Retinal pigment epithelial cell (primary cell): ENCODE results near the gene VWDE.

Source experiments
- DNase-seq: peaks from one replicate; pipeline ENCODE4 v3.0.0-alpha.2; 2010; ENCODE audit warnings: low read depth
- H3K4me3 ChIP-seq: 2 replicates; pipeline ENCODE4 v1.5.1; 2011; ENCODE audit warnings: mild to moderate bottlenecking, low read length, control low read depth, moderate library complexity
- TF ChIP-seq, protein P1 (sequence below): conservative IDR thresholded peaks from 2 replicates; pipeline ENCODE4 v1.5.1; 2011; ENCODE audit warnings: low read depth, low read length, control low read depth, inconsistent platforms

The VWDE gene

GRCh38 chr7:12385364-12385786, 18.3 kb downstream of the VWDE start:
- no peak for DNase-seq
- TF ChIP-seq, protein P1, sequence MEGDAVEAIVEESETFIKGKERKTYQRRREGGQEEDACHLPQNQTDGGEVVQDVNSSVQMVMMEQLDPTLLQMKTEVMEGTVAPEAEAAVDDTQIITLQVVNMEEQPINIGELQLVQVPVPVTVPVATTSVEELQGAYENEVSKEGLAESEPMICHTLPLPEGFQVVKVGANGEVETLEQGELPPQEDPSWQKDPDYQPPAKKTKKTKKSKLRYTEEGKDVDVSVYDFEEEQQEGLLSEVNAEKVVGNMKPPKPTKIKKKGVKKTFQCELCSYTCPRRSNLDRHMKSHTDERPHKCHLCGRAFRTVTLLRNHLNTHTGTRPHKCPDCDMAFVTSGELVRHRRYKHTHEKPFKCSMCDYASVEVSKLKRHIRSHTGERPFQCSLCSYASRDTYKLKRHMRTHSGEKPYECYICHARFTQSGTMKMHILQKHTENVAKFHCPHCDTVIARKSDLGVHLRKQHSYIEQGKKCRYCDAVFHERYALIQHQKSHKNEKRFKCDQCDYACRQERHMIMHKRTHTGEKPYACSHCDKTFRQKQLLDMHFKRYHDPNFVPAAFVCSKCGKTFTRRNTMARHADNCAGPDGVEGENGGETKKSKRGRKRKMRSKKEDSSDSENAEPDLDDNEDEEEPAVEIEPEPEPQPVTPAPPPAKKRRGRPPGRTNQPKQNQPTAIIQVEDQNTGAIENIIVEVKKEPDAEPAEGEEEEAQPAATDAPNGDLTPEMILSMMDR, result no peak
- no peak overlapping the region for H3K4me3 ChIP-seq

GRCh38 chr7:12383377-12383776, 20.3 kb downstream of the VWDE start:
- TF ChIP-seq, protein P1, result no peak
- DNase-seq, result no peak
- H3K4me3 ChIP-seq, result no peak overlapping the region

GRCh38 chr7:12378389-12378788, 25.3 kb downstream of the VWDE start:
- TF ChIP-seq, protein P1, result no peak

DNA sequence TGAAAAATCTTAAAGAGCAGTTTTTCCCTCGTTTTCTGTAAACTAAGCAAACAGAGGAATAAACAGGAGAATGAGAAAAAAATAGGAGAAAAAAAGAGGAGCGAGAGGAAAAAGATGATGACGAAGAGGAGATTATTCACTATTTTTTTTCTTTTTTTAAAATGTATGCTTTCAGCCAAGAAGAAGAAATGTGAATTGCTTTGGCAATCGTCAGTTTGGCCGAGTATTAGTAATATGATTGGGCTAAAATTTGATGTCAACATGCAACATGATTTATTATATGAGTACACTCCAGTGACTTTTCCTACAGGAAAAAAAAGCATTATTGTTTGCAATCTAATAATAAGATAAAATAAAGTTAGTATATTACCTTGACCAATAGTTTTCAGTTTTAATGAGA, 26.3 kb downstream of the VWDE start:
- TF ChIP-seq, protein P1, result no peak
- no peak overlapping the region for H3K4me3 ChIP-seq
- no peak for DNase-seq

More at GRCh38 chr7:12378389-12378788, 25.3 kb downstream of the VWDE start:
- H3K4me3 ChIP-seq, result no peak overlapping the region
- DNase-seq, result no peak

- TF ChIP-seq, protein P1, result no peak
- DNase-seq, result peak; percentile 30
Observed at GRCh38 chr7:12373580-12374263, 29.9 kb downstream of the VWDE start.

DNA sequence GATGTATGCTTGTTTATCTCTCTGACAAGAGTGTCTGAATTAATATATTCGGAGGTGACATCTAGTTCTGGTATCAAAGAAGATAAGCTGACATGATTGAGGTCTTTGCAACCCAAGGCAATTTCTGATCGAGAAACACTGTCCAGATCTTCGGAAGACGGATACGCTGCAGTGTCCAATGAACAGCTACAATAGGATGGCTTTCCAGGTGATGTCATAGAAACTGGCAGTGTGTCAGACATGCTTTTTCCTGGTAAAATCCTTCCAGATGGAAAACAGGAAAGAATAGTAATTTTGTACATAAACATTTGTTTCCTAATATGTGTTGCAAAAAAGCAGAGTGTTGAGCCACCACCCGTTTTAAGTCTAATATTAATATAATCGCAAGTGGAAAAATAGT, 33.4 kb downstream of the VWDE start:
- TF ChIP-seq, protein P1, result no peak
- H3K4me3 ChIP-seq, result no peak overlapping the region
- DNase-seq, result no peak

More at GRCh38 chr7:12373580-12374263, 29.9 kb downstream of the VWDE start:
- H3K4me3 ChIP-seq, result no peak overlapping the region

DNA sequence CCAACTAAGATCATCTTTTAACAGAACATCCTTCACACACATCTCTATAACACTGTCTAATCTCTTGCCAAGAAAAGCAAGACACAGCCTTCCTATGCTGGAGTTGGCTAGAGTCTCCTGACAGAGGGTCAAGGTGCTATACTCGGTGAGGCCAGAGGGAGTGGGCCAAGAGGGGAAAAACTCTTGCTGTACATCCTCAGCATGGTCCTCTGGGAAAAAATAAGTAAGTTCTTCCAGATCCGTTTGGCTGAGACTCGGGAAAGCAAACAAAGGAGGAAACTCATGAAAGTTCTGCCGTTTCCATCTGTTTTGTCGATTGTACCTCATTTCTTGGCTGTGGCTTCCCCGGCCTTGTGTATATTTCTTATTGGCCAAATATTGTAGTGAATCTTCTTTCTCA, 33.9 kb downstream of the VWDE start:
- TF ChIP-seq, protein P1, result no peak
- no peak overlapping the region for H3K4me3 ChIP-seq
- DNase-seq, result no peak
